Measurements from ENCODE around the gene CLIC6. TPM values are rescaled to one million over a fixed set of nuclear protein-coding genes. Genes with fewer than 3 reads are reported as not detected.

CLIC6 gene
- total RNA-seq, 2 donors from 2014 or later, result 0.07 to 0.31 TPM

GRCh38 chr21:34764715-34765284 lies 96.0 kb downstream of the CLIC6 start:
- Mint-ChIP-seq H3K9me3 (no peaks in the 10 kb centered on the region), H3K27ac (no peak overlapping the region), H3K36me3 (no peaks in the 10 kb centered on the region)
- DNase-seq (ENCODE audit: low spot score in 2 of 2) (no peak), ATAC-seq (no peak)

DNA sequence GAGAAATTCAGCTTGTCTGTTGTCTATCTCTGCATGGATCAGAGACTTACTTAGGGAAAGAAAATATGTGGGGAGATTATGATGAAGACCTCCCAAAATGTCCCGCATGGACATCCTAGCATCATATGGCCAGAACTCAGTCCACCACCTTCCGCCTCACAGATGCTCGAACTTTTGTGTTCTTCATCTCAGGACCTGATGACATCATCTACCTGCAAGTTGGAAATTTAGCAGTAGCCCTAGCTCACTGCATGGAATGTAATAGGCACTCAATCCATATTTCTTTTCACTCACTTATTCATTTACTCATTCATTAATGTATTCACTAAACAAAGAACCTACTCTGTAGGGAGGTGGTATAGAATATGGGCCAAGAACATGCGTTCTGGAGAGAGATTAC lies 96.8 kb downstream of the CLIC6 start:
- no peaks in the 10 kb centered on the region for H3K9me3 Mint-ChIP-seq
- ATAC-seq (no peak), DNase-seq (ENCODE audit: low spot score in 2 of 2) (no peak)
- no peaks in the 10 kb centered on the region for H3K36me3 Mint-ChIP-seq
- no peak overlapping the region for H3K27ac Mint-ChIP-seq

DNA sequence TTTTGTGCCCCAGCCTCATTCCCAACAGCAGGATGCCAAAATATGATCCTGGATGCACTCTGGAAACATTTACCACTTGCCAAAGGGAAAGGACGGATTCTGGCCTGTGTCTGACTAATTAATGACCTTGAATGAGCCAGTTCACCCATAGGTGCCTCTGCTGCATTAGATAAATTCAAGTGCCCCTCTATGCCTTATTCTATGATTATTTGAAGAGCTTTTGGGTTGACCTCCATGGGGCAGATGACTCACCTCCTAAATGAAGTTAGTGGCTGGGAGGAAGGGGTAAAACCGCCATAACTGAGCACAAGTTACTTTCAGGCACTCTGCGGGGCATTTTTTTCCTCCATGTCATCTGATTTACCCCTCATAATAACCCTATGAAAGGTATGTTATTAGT lies 98.1 kb downstream of the CLIC6 start:
- H3K36me3 Mint-ChIP-seq, result no peaks in the 10 kb centered on the region
- no peak overlapping the region for H3K27ac Mint-ChIP-seq
- H3K9me3 Mint-ChIP-seq, result no peaks in the 10 kb centered on the region
- DNase-seq (ENCODE audit: low spot score in 2 of 2), result no peak
- ATAC-seq, result no peak

Other genes with a start within 250 kb of the CLIC6 start
- not detected for gene SMIM34, start 245.0 kb upstream of the CLIC6 start, total RNA-seq
- gene KCNE1, start 156.8 kb upstream of the CLIC6 start, total RNA-seq, result under 1 TPM in 1 of 2 donors, not detected in 1; 0.27 TPM
- gene RCAN1, start 53.9 kb upstream of the CLIC6 start, total RNA-seq, result 1 to 10 TPM; 2.9 to 7.4 TPM